ENCODE results near the gene TBX20. TPM values are rescaled to one million over a fixed set of nuclear protein-coding genes. Genes with fewer than 3 reads are reported as not detected.

Gene TBX20
- polyA plus RNA-seq, 1 experiment: not detected

DNA sequence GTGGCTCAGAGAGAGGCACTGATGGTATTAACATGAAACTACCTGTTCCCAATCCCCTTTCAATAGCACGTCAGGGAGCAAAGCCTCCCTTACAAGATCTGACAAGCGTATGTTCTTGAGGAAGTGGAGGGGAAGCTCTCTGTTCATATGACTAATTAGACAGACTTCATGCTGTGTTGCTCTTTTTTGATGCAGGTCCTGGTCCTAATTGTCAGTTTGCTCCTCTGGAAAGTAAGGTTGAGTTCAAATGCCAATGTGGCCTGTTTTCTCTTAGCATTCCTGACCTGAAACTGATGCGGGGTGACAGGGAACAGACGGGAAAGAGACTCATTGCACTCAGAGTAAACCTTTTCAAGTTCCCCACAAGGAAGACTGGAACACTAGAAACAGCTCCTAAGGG lies 27.0 kb upstream of the TBX20 start:
- DNase-seq (ENCODE audit: low read depth, low spot score): no peak
- TF ChIP-seq, protein P1, sequence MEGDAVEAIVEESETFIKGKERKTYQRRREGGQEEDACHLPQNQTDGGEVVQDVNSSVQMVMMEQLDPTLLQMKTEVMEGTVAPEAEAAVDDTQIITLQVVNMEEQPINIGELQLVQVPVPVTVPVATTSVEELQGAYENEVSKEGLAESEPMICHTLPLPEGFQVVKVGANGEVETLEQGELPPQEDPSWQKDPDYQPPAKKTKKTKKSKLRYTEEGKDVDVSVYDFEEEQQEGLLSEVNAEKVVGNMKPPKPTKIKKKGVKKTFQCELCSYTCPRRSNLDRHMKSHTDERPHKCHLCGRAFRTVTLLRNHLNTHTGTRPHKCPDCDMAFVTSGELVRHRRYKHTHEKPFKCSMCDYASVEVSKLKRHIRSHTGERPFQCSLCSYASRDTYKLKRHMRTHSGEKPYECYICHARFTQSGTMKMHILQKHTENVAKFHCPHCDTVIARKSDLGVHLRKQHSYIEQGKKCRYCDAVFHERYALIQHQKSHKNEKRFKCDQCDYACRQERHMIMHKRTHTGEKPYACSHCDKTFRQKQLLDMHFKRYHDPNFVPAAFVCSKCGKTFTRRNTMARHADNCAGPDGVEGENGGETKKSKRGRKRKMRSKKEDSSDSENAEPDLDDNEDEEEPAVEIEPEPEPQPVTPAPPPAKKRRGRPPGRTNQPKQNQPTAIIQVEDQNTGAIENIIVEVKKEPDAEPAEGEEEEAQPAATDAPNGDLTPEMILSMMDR (IDR thresholded peaks at IDR 0.05; ENCODE audit: low read depth, low read length): no peak
- Histone ChIP-seq H3K4me3 (ENCODE audit: low read depth, low read length) (no peak overlapping the region), H3K9me3 (ENCODE audit: control insufficient read depth, insufficient read depth, low read length) (no peaks in the 10 kb centered on the region), H3K27me3 (ENCODE audit: control insufficient read depth, insufficient read depth, low read length) (no peaks in the 10 kb centered on the region), H3K27ac (ENCODE audit: low read depth, low read length) (no peak overlapping the region)
- ChIA-PET POLR2A (no interaction called here), CTCF (no interaction called here)

DNA sequence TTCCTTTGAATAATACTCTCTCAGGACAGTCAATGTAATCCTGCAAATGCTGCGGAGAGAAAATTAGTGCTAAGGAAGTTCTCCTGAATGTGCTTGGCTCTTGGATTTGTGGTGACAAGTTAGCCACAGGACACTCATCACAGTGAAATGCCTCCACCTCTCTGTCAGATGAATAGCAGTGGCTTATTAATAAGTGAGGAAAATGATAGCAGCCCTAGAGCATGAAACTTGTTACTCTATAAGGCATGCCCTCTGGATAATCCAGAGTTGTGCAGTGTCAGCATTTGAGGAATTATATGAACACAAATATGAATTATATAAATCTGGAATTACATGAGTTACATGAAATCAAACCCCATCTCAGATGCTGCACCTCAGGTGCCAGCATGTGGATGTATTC lies 23.5 kb upstream of the TBX20 start:
- H3K9me3 ChIP-seq (ENCODE audit: control insufficient read depth, insufficient read depth, low read length): no peaks in the 10 kb centered on the region
- TF ChIP-seq, protein P1 (IDR thresholded peaks at IDR 0.05; ENCODE audit: low read depth, low read length): no peak
- no peaks in the 10 kb centered on the region for H3K27me3 ChIP-seq (ENCODE audit: control insufficient read depth, insufficient read depth, low read length)
- ChIA-PET POLR2A (no interaction called here), CTCF (no interaction called here)
- DNase-seq (ENCODE audit: low read depth, low spot score): no peak
- no peak overlapping the region for H3K27ac ChIP-seq (ENCODE audit: low read depth, low read length)
- no peak overlapping the region for H3K4me3 ChIP-seq (ENCODE audit: low read depth, low read length)

DNA sequence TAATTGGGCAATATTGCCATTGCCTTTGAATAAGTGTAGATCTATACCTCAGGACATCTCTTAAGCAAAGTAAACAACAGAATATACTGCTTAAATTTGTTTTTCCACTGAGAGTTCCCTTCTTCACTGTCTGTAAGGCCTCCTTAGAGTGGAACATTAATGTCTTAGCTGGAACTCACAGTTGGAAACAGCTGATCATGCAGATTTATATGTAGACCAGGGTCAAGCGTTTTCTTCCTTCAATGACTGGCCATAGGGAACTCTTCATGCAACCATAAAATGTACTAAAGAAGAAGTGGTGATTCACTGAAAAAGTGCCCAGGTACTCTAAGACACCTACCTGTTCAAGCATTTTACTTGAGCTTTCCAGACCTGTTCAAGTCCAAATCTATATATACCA lies 18.3 kb upstream of the TBX20 start:
- CTCF ChIA-PET: no interaction called here
- TF ChIP-seq, protein P1 (IDR thresholded peaks at IDR 0.05; ENCODE audit: low read depth, low read length): no peak
- no peak overlapping the region for H3K4me3 ChIP-seq (ENCODE audit: low read depth, low read length)
- POLR2A ChIA-PET: no interaction called here
- H3K9me3 ChIP-seq (ENCODE audit: control insufficient read depth, insufficient read depth, low read length): no peaks in the 10 kb centered on the region
- no peak for DNase-seq (ENCODE audit: low read depth, low spot score)
- no peak overlapping the region for H3K27ac ChIP-seq (ENCODE audit: low read depth, low read length)
- no peaks in the 10 kb centered on the region for H3K27me3 ChIP-seq (ENCODE audit: control insufficient read depth, insufficient read depth, low read length)

- ChIA-PET POLR2A (no interaction called here), CTCF (no interaction called here)
- Histone ChIP-seq H3K4me3 (ENCODE audit: low read depth, low read length) (no peak overlapping the region), H3K9me3 (ENCODE audit: control insufficient read depth, insufficient read depth, low read length) (no peaks in the 10 kb centered on the region), H3K27me3 (ENCODE audit: control insufficient read depth, insufficient read depth, low read length) (no peaks in the 10 kb centered on the region), H3K27ac (ENCODE audit: low read depth, low read length) (no peak overlapping the region)
- TF ChIP-seq, protein P1 (IDR thresholded peaks at IDR 0.05; ENCODE audit: low read depth, low read length): no peak
- DNase-seq (ENCODE audit: low read depth, low spot score): no peak
These were observed 15.1 kb upstream of the TBX20 start for GRCh38 chr7:35268953-35269352.

GRCh38 chr7:35267411-35267810 lies 13.5 kb upstream of the TBX20 start:
- Histone ChIP-seq H3K4me3 (ENCODE audit: low read depth, low read length) (no peak overlapping the region), H3K9me3 (ENCODE audit: control insufficient read depth, insufficient read depth, low read length) (no peaks in the 10 kb centered on the region), H3K27me3 (ENCODE audit: control insufficient read depth, insufficient read depth, low read length) (peaks cover 3% of the 10 kb centered on the region), H3K27ac (ENCODE audit: low read depth, low read length) (no peak overlapping the region)
- DNase-seq (ENCODE audit: low read depth, low spot score): no peak
- TF ChIP-seq, protein P1 (IDR thresholded peaks at IDR 0.05; ENCODE audit: low read depth, low read length): no peak
- CTCF ChIA-PET: no interaction called here
- POLR2A ChIA-PET: no interaction called here

All from AG04450 (cell line).